22Rv1 (cell line): Measurements from ENCODE around the gene AREL1.

ENCODE experiments used
- H3K27ac ChIP-seq: fragments of 450-650 bp; 2 replicates; pipeline ENCODE4 v1.5.1; 2017
- ZFX ChIP-seq: fragments of 450-650 bp; IDR thresholded peaks from 2 replicates; pipeline ENCODE4 v1.6.1; 2017; ENCODE audit warnings: antibody characterized with exemption, borderline replicate concordance
- TF ChIP-seq, protein P1 (sequence below): fragments of 450-650 bp; IDR thresholded peaks from 2 replicates; pipeline ENCODE4 v1.5.1; 2017; ENCODE audit warnings: mild to moderate bottlenecking

AREL1 gene

GRCh38 chr14:74669846-74670245, 43.0 kb downstream of the AREL1 start:
- no peak for TF ChIP-seq ZFX
- TF ChIP-seq, protein P1, sequence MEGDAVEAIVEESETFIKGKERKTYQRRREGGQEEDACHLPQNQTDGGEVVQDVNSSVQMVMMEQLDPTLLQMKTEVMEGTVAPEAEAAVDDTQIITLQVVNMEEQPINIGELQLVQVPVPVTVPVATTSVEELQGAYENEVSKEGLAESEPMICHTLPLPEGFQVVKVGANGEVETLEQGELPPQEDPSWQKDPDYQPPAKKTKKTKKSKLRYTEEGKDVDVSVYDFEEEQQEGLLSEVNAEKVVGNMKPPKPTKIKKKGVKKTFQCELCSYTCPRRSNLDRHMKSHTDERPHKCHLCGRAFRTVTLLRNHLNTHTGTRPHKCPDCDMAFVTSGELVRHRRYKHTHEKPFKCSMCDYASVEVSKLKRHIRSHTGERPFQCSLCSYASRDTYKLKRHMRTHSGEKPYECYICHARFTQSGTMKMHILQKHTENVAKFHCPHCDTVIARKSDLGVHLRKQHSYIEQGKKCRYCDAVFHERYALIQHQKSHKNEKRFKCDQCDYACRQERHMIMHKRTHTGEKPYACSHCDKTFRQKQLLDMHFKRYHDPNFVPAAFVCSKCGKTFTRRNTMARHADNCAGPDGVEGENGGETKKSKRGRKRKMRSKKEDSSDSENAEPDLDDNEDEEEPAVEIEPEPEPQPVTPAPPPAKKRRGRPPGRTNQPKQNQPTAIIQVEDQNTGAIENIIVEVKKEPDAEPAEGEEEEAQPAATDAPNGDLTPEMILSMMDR = no peak
- no peak overlapping the region for H3K27ac ChIP-seq

DNA sequence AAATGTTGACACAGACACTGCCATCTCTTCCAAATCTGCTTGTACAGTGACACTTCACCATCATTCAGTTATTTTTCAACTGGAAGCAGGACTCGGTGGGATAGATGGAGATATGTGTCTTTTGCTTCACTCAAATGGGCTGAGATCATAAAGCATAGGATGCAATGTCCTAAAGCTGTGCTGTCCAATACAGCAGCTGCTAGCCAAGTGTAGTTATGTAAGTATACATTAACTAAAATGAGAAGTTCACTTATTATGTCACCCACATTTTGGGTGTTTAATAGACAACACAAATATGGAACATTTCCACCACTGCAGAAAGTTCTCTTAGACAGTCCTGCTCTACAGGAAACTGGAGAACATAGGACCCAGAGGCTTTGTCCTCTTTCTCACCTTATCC, 43.6 kb downstream of the AREL1 start:
- TF ChIP-seq, protein P1 = no peak
- no peak for TF ChIP-seq ZFX
- no peak overlapping the region for H3K27ac ChIP-seq

DNA sequence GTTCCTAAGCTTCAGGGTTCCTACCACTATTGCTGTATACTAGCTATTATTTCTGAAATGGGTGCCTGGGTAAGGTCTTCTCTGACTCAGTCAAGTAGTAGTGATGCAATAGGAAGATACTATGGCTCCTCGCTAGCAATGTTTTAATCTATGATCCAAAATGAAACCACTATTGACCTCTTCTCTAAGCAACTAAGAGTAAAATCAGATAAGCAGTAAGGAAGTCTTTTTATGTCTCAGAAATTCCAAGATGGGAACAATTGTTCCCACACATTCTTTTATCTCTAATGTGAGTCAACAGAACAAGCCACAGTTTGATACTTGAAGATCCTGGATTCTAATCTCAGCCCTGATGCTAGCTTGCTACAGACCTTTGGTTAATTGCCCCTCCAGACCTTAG, 45.1 kb downstream of the AREL1 start:
- no peak overlapping the region for H3K27ac ChIP-seq

DNA sequence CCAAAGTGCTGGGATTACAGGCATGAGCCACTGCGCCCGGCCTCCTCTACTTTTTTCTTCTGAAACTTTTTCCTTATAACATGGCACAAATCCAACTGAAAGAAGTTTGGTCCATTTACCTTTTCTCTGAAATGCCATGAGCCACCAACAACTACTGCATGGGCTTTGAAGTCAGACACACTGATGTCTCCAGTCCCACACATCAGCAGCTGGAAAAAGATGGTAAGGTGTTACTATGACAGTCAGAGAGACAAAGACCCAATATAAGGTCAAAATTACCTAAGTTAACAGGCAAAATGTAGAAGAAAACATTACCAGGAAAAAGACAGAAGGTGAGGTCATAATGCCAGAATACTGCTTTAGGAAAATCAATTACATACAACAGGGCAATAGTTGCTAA, 48.2 kb downstream of the AREL1 start:
- no peak overlapping the region for H3K27ac ChIP-seq
- TF ChIP-seq, protein P1 = no peak
- TF ChIP-seq ZFX = no peak

More for the DNA sequence above, 45.1 kb downstream of the AREL1 start:
- TF ChIP-seq ZFX = no peak
- TF ChIP-seq, protein P1 = no peak

DNA sequence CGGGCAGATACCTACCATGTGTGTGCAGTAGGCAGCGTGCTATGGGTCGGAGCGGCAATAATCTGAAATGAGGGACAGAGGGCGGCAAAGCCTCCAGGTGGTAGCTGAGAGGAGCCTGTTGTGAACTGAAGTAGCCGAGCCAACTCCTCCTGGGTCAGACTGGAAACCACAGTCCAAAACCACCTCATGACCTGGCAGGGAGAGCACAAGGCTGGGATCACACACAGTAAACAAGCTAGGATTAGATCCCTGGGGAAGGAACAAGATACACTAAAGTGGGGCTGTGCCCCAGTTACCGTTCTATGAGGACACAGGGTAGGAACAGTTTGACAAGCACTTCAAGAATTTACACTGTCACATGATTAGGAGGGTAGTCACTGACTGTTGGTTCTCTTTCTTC, 49.0 kb downstream of the AREL1 start:
- TF ChIP-seq ZFX = no peak
- TF ChIP-seq, protein P1 = no peak
- no peak overlapping the region for H3K27ac ChIP-seq

GRCh38 chr14:74661726-74662450, 51.0 kb downstream of the AREL1 start:
- TF ChIP-seq, protein P1 = no peak
- TF ChIP-seq ZFX = no peak
- H3K27ac ChIP-seq = no peak overlapping the region

- TF ChIP-seq ZFX = no peak
- TF ChIP-seq, protein P1 = no peak
Measured at GRCh38 chr14:74660863-74661262, 52.0 kb downstream of the AREL1 start.

More at GRCh38 chr14:74660863-74661262, 52.0 kb downstream of the AREL1 start:
- no peak overlapping the region for H3K27ac ChIP-seq
